Stimulated activated effector memory CD8-positive, alpha-beta T cell treated with anti-CD3 and anti-CD28 coated beads, Interleukin-12 subunit alpha, Interleukin-12 subunit beta, amount 100 ng/mL, for 72 hours (primary cell): ENCODE measurements around the gene CRTC2.
"Not testable (repeated sequence)": the region's sequence is repeated elsewhere in the genome, so short reads cannot be mapped to it uniquely, and the experiment has no call there.

Experiments used
- ATAC-seq: fragments of 150-1000 bp; cut with Tn5 transposase; 2 replicates; pipeline ENCODE4 v1.10.0; 2021
- DNase-seq, 2 donors: peaks; one replicate each; pipeline ENCODE4 v3.0.0; 2021 to 2022; ENCODE audit warnings: low spot score in 2 of 2
- H3K27ac Mint-ChIP-seq: one replicate; pipeline ENCODE4 v1.8.0; 2022; ENCODE audit warnings: mild to moderate bottlenecking, mixed read lengths
- H3K36me3 Mint-ChIP-seq: one replicate; pipeline ENCODE4 v1.8.0; 2022; ENCODE audit warnings: mild to moderate bottlenecking, mixed read lengths
- H3K4me1 Mint-ChIP-seq: one replicate; pipeline ENCODE4 v1.8.0; 2022; ENCODE audit warnings: mixed read lengths
- H3K4me3 Mint-ChIP-seq: one replicate; pipeline ENCODE4 v1.8.0; 2022; ENCODE audit warnings: mild to moderate bottlenecking, mixed read lengths
- H3K9me3 Mint-ChIP-seq: one replicate; pipeline ENCODE4 v1.8.0; 2022; ENCODE audit warnings: mixed read lengths

Gene CRTC2

DNA sequence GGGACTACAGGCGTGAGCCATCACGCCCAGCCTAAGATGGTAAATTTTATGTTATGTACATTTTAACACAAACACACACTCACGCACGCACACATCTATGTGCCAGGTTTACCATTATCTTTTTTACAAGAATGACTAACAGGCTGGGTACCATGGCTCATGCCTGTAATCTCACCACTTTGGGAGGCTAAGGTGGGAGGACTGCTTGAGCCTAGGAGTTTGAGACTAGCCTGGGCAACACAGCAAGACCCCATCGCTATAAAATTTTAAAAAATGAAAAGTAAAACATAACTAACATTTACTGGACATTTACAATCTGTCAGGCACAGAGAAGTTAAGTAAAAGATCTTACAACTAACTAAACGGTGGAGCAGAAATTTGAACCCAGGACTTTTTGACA is 50.3 kb downstream of the CRTC2 start:
- Mint-ChIP-seq H3K4me3 (no peak overlapping the region), H3K9me3 (no peaks in the 10 kb centered on the region), H3K4me1 (peaks cover 24% of the 10 kb centered on the region), H3K36me3 (peaks cover 54% of the 10 kb centered on the region), H3K27ac (no peak overlapping the region)
- no peak for DNase-seq
- ATAC-seq, result no peak

DNA sequence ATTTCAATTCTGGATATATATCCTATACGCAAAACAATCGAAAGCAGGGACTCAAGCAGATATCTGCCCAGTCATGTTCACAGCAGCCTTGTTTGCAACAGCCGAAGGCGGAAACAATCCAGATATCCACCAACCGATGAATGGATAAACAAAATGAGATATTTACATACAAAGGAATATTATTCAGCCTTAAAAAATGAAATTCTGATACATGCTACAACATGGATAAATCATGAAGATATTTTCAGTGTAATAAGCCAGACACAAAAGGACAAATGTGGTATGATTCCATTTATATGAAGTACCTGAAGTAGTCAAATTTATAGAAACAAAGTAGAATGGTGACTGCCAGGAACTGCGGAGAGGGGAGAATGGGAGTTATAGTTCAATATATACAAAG is 51.3 kb downstream of the CRTC2 start:
- no peak overlapping the region for H3K27ac Mint-ChIP-seq
- peaks cover 59% of the 10 kb centered on the region for H3K36me3 Mint-ChIP-seq
- ATAC-seq, result no peak
- no peaks in the 10 kb centered on the region for H3K9me3 Mint-ChIP-seq
- no peak for DNase-seq
- no peak overlapping the region for H3K4me3 Mint-ChIP-seq
- H3K4me1 Mint-ChIP-seq, result peaks cover 21% of the 10 kb centered on the region

DNA sequence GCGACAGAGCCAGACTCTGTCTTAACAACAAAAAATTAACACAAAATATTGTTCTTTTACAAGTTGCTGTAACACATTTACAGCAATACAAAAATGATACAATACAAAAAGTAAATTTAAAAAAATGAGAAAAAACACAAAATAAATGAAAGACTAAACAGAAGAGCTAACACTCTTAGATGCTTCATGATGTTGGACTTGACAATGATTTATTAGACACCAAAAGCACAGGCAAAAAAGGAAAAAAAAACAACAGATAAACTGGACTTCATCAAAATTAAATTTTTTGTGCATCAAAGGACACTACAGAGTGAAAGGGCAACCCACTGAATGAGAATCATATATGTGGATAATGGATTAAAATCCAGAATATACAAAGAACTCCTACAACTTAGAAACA is 52.0 kb downstream of the CRTC2 start:
- no peak for DNase-seq
- Mint-ChIP-seq H3K9me3 (no peaks in the 10 kb centered on the region), H3K4me1 (peaks cover 13% of the 10 kb centered on the region), H3K27ac (peak overlapping the region; percentile 43), H3K36me3 (peaks cover 56% of the 10 kb centered on the region), H3K4me3 (no peak overlapping the region)
- ATAC-seq, result no peak

DNA sequence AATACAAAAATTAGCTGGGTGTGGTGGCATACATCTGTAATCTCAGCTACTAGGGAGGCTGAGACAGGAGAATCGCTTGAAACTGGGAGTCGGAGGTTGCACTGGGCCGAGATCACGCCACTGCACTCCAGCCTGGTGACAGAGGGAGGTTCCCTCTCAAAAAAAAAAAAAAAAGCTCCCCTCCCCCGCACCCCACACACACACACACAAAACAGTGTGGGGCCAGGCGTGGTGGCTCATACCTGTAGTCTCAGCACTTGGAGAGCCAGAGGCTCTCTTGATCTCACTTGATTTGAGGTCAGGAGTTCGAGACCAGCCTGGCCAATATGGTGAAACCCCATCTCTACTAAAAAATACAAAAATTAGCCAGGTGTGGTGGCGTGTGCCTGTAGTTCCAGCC is 52.5 kb downstream of the CRTC2 start:
- DNase-seq, H3K4me1 Mint-ChIP-seq, H3K4me3 Mint-ChIP-seq, H3K9me3 Mint-ChIP-seq, ATAC-seq: not testable (repeated sequence)
- peak overlapping the region; percentile 43 for H3K27ac Mint-ChIP-seq
- H3K36me3 Mint-ChIP-seq, result peaks cover 59% of the 10 kb centered on the region

DNA sequence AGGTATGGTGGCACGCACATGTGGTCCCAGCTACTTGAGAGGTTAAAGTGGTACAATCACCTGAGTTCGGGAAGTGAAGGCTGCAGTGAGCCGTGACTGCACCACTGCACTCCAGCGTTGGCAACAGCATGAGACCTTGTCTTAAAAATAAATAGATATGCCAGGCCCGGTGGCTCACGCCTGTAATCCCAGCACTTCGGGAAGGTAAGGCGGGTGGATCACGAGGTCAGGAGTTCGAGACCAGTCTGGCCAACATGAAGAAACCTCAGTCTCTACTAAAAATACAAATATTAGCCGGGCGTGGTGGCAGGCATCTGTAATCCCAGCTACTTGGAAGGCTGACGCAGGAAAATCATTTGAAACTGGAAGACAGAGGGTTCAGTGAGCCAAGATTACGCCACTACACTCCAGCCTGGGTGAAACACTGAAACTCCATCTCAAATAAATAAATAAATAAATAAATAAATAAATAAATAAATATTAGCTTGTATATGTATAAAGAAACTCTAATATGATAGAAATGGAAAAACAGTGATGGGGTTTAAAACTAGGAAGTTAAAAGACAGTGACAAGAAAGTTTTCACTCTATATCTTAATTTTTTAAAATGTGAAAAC is 54.5 kb downstream of the CRTC2 start:
- DNase-seq (no peak), ATAC-seq (no peak)
- Mint-ChIP-seq H3K9me3 (no peaks in the 10 kb centered on the region), H3K4me3 (no peak overlapping the region), H3K4me1 (peaks cover 7% of the 10 kb centered on the region), H3K27ac (no peak overlapping the region), H3K36me3 (peaks cover 78% of the 10 kb centered on the region)

DNA sequence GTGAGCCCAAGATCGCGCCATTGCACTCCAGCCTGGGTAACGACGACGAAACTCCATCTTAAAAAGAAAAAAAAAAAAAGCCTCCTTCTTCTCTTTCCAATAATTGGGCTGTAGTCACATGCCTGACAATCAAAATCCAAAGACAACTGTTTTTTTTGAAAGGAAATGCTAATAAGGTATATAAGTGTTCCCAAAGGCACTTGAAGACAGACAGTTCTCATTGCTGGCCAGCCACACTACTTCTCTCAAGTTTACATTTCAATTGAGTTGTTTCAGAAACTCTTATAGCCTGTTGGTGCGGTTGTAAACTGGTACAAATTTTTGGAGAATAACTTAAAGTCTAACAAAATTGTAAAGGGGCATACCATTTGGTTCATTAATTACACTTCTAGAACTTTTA is 58.9 kb downstream of the CRTC2 start:
- no peak overlapping the region for H3K4me3 Mint-ChIP-seq
- H3K9me3 Mint-ChIP-seq, result no peaks in the 10 kb centered on the region
- no peak overlapping the region for H3K27ac Mint-ChIP-seq
- DNase-seq (no peak), ATAC-seq (no peak)
- H3K36me3 Mint-ChIP-seq, result peaks cover 84% of the 10 kb centered on the region
- H3K4me1 Mint-ChIP-seq, result peaks cover 4% of the 10 kb centered on the region
